AG10803 (cell line): ENCODE results near the gene SPOCK1.

Experiments used
- DNase-seq: peaks from one replicate; pipeline ENCODE4 v3.0.0; 2010; ENCODE audit warnings: low read depth
- H3K4me3 ChIP-seq: 2 replicates; pipeline ENCODE4 v1.5.1; 2011; ENCODE audit warnings: mild to moderate bottlenecking, low read length, control low read depth
- CTCF ChIP-seq: conservative IDR thresholded peaks from 2 replicates; pipeline ENCODE4 v1.5.1; 2011; ENCODE audit warnings: mild to moderate bottlenecking, low read length, control low read depth, inconsistent platforms

The SPOCK1 gene

GRCh38 chr5:137328991-137329390 lies 170.1 kb downstream of the SPOCK1 start:
- no peak for TF ChIP-seq CTCF
- H3K4me3 ChIP-seq, result no peak overlapping the region
- no peak for DNase-seq

GRCh38 chr5:137328463-137328862 lies 170.7 kb downstream of the SPOCK1 start:
- TF ChIP-seq CTCF, result no peak
- no peak overlapping the region for H3K4me3 ChIP-seq
- no peak for DNase-seq

- no peak for DNase-seq
These were observed 173.4 kb downstream of the SPOCK1 start for GRCh38 chr5:137325721-137326120.

GRCh38 chr5:137320056-137321045 lies 178.8 kb downstream of the SPOCK1 start:
- no peak overlapping the region for H3K4me3 ChIP-seq
- peak; percentile 71 for DNase-seq
- peak; percentile 93 for TF ChIP-seq CTCF

More at GRCh38 chr5:137325721-137326120, 173.4 kb downstream of the SPOCK1 start:
- H3K4me3 ChIP-seq, result no peak overlapping the region
- no peak for TF ChIP-seq CTCF

- H3K4me3 ChIP-seq, result no peak overlapping the region
- no peak for DNase-seq
- no peak for TF ChIP-seq CTCF
These were observed 181.1 kb downstream of the SPOCK1 start for GRCh38 chr5:137318027-137318426.

- TF ChIP-seq CTCF, result no peak
- DNase-seq, result no peak
- no peak overlapping the region for H3K4me3 ChIP-seq
These were observed 182.8 kb downstream of the SPOCK1 start for GRCh38 chr5:137316346-137316736.
